HS-27A (cell line): Measurements from ENCODE around the gene RNF220.
A peak's percentile ranks its signal among the peaks of the same experiment; 100 is the strongest.

ENCODE experiments used
- DNase-seq: peaks from one replicate; pipeline ENCODE4 v3.0.0-alpha.2; 2012; ENCODE audit warnings: low read depth, missing footprints

The RNF220 gene

DNA sequence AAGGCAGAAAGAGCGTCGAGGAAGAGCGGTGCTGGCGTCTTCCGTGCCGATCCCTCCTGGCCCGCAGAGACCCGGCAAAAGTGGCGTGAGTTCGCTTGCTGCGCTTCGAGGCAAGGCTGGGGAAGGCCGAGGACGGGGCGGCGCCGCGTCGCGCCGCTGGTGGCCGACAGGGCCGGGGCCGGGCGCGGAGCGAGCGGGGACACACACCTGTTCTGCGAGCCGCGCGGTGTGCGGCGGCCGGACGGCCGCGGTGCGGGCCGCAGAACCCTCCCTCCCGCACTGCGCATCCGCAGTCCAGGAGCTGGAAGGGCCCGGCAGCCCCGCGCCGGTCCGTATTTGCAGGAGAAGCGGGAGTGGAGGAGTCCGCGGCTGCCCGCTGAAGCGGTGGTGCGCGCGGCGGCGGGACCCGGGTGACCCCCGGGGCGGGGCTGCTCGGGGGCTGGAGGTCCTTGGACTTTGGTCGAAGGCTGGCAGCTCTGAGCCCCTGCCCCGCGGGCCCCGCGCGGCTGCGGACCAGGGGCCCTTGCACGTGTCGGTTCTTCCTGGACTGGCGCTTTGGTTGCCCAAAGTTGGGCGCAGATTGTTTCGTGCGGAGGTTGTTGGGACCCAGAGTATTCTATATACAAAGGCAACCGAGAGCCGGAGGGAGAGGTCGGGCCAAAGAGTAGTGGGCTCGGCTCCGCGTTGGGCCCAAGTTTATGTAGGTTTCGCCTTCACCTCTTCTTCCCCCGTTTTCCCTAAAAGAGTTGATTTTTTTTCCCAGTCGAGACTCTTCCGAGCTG lies 2.6 kb downstream of the RNF220 start:
- no peak for DNase-seq

DNA sequence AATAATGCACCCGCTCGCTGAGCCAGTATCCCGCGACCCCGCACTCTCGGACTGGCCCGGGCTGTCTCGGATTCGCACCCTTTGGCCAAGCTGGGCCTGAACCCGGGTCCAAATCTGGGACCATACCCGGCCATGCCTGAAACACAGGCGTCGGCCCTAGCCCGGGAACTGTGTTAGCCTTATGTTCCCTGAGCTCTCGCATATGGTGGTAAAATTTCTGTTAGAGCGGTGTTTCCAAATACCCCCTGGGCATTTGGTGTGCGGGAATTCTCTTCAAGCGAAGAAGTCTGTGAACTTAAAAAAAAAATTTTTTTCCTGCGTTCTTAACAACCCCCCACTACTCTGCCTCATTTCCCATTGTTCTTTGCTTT lies 3.1 kb downstream of the RNF220 start:
- DNase-seq = no peak

DNA sequence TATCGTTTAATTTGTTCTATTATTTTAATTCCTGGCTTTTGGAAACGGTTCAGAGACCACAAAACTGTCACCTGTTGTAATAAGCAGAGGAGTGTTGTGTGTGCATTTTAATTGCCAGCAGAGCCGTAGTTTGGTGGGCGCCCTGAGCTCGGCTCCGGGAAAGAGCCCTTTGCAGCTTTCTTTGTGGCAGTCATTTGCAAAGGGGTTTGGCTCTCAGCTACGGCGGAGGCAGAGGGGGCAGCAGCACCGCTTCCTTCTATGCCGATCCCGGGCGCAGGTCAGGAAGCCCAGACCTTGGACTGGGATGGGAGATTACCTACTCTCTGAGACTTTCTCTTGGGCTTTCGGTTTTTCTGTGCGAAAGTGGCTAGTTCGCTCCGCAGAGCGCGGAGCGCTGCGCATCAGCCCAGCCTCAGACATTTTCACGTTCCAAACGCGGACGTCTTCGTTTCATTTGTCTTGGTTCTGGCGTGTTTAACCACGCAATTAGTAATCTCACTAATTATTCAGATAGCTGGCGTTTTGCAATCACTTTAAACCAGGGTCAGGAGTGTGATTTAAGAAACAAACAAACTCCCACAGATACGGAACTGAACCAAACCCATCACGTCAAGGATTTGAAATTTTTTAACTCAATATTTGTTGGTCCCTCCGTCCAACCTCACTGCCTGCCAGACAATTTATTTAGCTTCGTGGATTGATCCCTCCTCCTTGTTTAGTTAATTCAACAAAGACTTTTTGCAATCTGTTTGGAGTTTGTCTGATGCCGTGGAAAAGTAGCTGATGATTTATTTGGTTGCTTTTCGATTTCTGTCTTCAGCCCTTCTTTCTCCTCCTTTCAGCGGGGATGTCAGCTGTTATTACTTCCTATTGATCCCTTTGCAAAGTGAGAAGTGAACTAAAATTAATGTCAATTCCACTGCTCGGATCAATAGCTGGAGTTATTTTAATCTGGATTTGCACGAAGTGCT lies 3.9 kb downstream of the RNF220 start:
- no peak for DNase-seq

DNA sequence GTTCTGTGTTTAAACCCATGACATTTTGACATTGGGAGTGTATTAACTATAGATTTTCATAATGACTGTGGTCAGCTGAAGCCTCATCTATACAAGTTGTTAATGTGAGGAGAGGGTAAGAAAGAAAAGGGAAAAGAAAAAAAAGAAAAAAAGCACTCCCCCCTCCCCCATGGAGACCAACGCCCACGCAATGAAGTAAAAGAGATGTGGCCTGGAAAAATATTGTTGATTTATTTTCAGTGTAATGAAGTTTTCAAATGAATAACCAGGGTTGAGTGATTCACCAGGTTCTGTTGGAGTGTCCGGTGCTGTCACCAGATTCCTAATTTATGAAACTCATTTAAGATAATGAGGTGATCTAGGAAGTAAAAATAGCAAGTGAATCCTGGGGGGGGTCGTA lies 4.7 kb downstream of the RNF220 start:
- no peak for DNase-seq

DNA sequence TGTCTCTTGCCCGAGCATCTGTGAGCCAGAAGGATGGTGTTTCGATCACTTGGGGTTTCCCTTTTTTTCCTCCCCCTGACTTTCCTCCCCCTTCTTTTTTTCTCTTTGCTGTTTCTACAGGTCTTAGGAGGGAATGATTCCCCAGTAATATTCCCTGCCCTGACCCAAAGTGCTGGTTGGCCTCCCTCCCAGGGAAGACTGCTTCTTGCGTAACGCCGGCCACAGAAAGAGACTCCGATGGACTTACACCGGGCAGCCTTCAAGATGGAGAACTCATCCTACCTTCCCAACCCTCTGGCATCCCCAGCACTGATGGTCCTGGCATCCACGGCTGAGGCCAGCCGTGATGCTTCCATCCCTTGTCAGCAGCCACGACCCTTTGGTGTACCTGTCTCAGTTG lies 6.8 kb downstream of the RNF220 start:
- no peak for DNase-seq

DNA sequence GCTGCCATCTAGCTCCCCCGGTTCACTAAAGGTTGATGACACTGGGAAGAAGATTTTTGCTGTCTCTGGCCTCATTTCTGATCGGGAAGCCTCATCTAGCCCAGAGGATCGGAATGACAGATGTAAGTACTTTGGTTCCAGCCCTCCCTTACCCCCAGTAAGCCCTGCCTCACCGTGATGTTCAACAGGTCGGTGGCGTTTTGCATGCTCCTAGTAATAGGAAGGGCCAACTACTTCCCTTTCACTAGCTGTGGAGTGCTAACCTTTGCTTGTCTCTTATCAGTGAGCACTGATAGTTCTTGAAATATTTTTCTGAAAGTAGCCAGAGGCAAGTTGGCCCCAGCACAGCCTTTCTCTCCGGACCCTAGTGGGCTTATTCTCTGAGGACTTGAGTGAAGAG lies 7.5 kb downstream of the RNF220 start:
- DNase-seq = no peak

DNA sequence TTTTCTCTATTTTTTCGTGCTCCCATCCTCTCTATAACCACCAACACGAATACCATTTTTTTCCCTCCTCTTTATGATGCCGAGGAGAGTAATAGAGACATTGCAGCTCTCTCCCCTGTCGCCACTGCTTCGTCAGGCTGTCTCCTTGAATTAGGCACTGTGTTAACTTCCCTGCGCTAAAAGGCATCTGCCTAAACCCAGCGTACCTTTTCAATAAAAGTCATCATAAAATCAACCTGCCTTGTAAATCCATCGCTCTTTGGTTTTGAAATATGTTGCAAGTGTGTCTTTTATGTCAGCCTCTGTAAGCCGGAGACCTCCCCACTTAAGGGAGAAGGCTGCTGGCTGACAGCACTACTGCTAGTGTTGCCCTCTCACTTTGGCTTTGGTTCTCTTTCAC lies 8.7 kb downstream of the RNF220 start:
- no peak for DNase-seq

DNA sequence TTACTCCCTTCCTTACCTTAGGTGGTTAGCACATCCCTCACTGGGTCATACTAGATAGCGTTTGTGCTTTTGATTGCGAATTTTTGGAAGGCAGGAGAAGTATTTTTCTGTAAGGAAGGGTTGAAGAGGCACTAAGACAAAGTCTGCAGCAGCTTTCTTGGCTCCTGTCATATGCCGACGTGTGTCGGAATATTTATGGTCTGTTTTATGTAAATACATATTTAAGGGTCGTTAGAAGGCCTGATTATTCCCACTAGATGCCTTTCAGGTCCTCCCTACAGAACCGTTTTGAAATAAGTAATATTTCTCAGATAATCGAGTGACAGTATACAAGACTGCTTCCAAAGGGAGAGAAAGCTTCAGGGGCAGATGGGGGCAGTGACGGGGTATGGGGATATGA lies 10.0 kb downstream of the RNF220 start:
- DNase-seq = no peak

DNA sequence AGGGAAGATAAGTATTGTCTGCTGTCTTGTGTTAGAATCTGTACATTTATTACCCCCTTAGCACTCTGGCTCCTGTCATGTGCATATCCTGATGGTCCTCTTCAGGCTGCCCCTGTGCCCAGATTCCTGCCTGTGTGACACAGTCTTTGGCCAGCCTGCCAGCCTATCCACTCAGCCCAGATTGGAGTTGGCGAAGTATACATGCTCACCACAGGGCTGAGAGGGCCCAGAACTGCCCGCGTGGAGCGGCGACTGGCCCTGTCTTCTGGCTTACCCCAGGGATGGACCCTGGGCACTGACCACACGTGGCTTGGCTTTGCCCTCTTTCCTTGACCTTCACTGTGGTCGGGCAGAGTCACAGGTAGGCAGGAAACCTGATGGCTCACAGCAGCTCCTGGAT lies 11.4 kb downstream of the RNF220 start:
- DNase-seq = no peak

DNA sequence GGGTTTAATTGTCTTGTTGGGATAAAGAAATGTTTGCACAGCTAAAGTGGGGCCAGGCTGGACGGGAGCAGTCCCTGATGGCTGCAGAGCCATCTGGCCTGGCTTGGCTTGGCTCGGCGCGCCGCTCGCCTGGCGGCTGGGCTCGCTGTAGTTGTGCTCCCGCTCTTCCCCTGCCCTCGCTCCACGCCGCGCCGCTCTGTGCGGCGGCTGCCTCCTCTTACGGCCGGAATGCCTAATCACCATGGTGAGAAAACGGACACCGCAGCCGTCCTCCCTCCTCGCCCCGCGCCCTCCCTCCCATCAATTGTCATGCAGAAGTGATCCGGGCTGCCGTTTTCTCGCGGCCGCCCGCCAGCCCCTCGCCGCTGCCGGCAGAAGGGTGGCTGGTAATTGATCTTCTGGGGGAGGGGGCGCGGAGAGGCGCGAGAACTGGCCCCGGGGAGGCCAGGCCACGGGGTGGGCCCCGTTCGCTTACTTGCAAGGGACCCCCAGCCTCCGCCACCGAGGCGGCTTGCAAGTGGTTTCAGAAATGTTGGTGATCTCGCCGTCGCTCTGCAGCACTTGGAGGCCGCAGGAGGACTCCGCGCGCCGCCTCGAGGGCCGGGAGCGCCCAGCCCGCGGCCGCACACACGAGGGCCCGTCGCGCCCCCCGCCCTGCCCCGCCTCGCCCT lies 12.4 kb downstream of the RNF220 start:
- no peak for DNase-seq

DNA sequence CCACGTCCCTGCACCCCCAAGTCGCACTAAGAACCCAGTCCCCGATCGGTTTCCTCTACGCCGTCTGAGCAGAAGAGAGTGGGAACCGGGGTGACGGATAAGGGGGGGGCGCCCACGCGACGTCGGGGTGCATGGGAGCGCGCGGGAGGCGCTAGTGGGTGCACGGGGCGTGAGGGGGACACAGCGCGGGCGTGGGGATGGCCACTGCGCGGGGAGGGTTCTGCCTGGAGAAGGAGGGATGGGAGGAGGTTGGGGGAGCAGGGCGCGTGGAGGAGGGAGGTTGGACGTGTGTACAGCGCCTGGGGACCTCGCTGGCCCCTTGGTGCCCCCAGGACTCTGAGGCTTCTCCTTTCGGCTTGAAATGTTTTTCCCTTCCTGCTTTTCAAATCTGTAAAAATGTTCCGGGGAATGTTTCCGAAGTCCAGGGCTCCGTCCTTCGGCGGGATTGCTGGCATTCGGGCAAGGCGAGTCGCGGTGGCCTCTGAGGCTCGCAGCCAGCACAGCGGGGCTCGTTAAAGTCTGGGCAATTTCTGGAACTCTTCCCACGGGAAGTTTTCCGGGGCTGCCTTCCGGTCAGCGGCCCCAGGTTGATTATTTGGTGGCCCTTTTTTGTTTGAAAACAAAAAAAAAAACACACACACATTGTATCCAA lies 13.1 kb downstream of the RNF220 start:
- no peak for DNase-seq

DNA sequence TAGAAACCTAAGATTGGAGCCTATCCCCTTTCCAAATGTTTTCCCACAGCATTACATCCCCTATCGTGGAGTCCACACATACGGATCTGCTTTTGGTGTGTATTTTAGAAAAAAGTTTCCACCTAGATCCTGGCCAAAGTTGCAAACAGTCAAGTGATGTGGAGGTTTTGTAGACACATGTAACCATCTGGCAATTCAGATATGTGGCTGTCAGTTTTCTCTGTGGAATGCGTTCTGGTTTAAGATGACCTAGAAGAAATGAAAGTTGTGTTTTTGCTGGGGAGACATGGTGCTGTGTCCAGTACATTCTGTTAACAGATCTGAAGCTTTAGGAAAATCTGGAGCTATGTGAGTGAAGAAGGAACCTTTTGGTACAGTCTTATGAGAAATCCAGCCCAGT lies 14.8 kb downstream of the RNF220 start:
- DNase-seq = no peak

DNA sequence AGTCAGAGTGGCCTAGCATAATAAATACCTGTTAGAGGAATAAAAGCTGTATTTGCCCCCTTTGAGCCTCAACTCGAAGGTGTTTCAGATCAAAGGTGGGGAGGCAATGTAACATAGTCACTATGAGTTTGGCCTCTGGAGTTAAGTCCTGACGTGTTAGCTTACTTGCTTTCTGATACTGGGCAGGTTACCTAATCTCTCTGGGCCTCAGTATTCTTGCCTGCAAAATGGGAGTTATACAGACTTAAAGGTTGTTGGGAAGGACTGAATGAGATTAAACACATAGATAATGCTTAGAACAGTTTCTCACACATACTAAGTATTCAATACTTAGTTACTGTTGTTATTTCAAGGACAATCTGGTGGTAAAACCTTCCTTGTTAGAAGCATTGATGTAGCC lies 15.5 kb downstream of the RNF220 start:
- no peak for DNase-seq

DNA sequence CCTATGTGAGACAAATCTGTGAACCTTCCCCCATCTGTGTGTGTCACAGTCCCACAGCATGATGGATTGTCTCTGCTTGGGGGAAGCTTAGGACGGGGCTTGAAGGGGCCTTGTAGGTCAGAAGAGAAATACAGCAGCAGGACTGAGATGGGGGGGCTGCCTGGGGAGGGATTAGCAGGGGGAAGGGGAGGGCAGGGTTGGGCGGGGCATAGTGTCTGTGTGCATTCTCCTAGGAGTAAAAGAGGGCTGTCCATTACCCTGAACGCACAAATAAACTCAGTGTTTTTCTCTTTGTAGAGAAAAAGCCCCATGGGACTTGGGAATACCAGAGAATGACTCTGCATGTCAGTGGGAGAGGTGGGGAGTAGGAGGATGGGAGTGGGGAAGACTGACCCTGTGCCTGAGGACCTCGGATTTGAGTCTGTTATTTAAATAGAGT lies 16.4 kb downstream of the RNF220 start:
- DNase-seq = no peak

DNA sequence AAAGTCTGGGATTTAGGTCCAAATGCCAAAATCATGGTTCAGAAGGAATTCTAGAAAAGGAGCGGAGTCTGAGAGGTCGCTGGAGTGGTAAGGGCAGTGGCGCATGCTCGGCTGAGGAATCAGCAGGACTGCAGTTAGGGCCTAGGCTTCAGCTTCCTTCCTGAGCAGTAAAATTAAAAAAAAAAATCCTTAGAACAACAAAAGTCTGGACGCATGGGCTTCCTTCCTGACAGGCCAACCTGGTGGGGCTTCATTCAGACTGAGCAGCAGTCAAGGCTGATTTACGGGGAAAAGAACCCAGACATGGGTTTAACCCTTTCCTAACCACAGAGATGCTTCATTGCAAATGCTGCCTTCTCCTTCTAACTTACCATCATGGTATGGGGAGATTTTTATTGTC lies 17.1 kb downstream of the RNF220 start:
- no peak for DNase-seq

DNA sequence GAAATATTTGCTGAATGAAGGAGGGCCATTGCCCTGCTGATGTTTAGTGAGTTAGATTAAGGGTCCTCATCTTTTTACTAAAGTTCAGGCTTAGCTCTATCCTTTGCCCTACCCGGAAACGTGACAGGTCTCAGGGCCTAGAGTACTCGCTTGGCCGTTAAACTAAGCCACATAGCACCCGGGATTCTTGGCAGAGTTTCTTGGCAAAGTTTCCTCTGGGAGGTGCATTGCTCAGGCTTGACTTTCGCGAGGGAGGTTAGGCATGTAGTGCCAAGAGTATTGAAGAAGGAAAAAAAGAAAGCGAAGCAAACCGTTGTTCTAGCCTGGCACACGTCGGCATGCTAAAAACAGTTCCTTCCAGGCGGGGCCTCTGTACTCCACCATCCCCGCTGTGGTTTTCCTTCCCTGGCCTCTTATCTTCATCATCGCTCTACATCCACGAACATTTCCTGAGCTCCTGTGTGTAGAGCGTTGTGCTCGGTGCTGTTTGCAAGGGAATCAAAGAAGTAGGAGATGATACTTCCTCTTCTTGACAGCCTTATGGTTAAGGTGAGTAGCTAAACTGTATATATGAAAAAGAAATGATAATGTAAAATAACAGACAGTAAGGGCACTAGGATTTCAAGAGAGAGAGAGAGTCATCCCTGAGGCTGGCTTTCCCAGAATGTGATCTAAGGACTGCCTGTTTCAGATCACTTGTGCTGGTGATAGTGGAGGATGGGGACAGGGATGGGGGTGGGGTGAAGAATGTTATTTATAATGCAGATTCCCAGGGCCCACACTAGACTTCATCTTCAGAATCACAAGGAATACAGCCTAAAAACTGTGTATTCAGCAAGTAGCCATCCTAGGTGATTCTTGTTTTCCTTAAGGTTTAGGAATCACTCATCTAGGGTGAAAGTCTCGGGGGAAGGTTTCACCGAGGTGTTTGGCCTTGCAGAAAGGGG lies 18.8 kb downstream of the RNF220 start:
- peak; percentile 88 for DNase-seq

DNA sequence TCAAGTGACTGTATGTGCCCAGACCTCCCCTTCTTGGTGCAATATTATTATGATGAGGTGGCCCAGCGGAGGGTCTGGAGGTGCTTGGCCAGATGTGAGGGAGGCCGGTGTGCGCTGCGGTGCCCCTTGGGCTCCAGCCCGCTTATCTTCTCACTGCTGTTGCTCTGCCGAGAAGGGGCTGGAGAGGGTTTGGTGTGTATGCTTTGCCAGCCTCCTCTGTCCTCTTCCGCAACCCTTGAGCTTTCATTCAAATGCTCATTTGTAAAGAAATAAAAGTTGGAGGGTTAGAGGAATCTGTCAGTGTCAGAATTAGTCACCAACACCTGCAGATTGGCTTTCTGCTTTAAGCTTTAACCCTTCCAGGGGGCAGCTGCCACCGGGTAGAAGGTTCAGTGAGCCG lies 19.7 kb downstream of the RNF220 start:
- DNase-seq = no peak

DNA sequence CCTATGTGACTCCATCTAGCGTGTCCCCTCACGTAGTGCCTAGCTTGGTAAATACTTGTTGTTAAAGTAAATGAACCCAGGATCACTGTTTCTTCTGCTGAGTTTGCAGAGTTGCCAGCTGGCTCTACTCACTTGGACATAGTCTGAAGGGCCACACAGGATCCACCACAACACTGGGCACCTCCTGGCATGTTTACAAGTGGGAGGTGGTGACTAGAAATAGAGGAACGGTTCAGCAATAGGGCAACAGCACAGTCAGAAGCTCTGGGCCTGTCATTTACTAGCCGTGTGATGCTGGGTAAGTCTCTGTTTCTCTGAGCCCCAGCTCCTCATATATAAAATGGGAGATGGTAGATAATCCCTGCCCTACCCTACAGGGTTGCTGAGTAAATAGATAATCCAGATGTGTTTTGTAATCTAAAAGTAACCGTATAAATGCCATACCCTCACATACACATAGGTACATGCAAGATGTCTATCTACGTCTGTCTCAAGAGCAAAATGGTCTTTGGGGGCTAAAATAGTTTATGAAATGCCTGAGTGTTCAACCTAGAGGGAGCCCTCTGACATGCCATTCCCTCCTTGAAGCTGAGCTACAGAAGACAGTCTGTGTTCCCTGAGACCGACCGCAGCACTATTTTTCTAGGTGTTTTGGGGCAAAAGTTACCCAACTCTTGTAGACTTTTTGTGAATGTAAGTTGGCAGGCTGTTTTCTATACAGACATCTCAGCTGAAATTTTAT lies 20.5 kb downstream of the RNF220 start:
- no peak for DNase-seq

DNA sequence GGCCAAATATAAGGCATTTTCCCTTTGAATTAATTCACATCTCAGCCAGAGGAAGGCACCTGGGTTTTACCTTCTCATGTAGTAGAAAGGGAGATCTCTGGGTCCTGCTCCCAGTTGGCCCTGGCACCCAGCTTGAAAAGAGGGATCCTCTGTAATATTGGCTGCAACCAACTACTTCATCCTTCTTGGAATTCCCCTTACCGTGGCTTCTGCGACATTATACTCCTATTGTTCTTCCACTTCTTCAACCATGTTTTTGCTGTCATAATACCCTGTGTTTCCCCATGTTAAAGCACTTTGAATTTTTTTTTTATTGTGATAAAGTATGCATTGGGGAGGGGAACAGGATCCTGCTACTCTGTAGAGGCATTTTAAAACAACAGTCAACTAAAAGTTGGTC lies 26.8 kb downstream of the RNF220 start:
- DNase-seq = no peak

DNA sequence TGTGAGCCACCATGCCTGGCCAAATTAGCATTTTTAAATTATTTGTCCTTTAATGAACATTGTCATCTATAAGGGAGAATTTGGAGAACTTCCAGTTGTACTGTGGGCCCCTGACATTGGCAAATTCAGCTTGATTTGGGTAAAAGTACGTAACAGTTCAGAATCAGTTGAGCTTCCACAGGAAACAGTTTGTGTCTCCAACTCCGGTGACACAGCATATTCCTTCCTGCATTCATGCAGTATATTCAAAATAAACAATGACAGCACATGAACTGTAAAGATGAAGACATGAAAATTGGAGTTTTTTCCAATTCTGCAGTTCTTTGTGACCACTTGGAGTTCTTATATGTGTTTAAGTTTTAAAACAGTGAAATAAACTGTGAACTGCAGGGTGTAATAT lies 28.2 kb downstream of the RNF220 start:
- no peak for DNase-seq
